Skeletal muscle tissue (tissue), 4 donors: ENCODE data around the gene FYB2. TPM values are rescaled to one million over a fixed set of nuclear protein-coding genes. Genes with fewer than 3 reads are reported as not detected.

Source experiments
- H3K27ac ChIP-seq: one replicate; pipeline ENCODE4 v1.7.0; 2013; ENCODE audit warnings: mild to moderate bottlenecking, low read depth, low read length, inconsistent platforms
- H3K27me3 ChIP-seq, 3 donors: one replicate each; pipeline ENCODE4 v1.7.0; 2013; ENCODE audit warnings: low read length in 3 of 3; ENCODE audit not compliant: control insufficient read depth in 3 of 3, insufficient read depth in 3 of 3
- H3K36me3 ChIP-seq, 3 donors: one replicate each; pipeline ENCODE4 v1.7.0; 2013; ENCODE audit warnings: low read length in 3 of 3; ENCODE audit not compliant: control insufficient read depth in 3 of 3, insufficient read depth in 3 of 3
- H3K4me1 ChIP-seq, 3 donors: one replicate each; pipeline ENCODE4 v1.7.0; 2013; ENCODE audit warnings: low read length in 3 of 3, mild to moderate bottlenecking in 3 of 3; ENCODE audit not compliant: control insufficient read depth in 3 of 3, insufficient read depth in 3 of 3
- H3K4me3 ChIP-seq, 3 donors: one replicate each; pipeline ENCODE4 v1.7.0; 2013; ENCODE audit warnings: low read length in 3 of 3
- H3K9ac ChIP-seq, 3 donors: one replicate each; pipeline ENCODE4 v1.7.0; 2013; ENCODE audit warnings: low read length in 3 of 3, mild to moderate bottlenecking in 3 of 3, moderate library complexity in 2 of 3, low read depth in 1 of 3
- H3K9me3 ChIP-seq, 3 donors: one replicate each; pipeline ENCODE4 v1.7.0; 2013; ENCODE audit warnings: low read length in 3 of 3; ENCODE audit not compliant: control insufficient read depth in 3 of 3
- total RNA-seq: library from RNA; depleted of rRNA; stranded (reverse); fragments of >200 nt; gene quantifications from one replicate; pipeline ENCODE4 v1.2.3, GENCODE V29; 2014
- donor health status: Osteomylitis.

Gene FYB2
- total RNA-seq, 1 donor from 2014 or later = not detected

DNA sequence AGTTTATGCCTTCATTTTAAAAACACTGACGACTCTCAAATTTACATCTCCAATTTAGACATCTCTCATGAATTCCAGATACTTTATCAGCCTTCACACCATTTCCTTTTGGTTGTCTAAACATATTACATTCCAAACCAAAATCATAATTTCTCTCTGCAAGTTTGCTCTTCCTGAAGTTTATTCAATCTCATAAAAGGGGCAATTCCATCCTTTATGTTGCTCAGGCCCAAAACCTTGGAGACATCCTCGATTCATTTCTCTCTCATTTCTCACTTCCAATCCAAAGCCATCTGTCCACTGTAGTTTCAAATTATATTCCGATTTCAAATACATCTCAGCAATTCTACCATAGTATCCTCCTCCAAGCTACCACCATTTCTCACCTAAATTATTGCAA, 74.0 kb downstream of the FYB2 start:
- H3K4me3 ChIP-seq = no peak overlapping the region
- no peak overlapping the region for H3K9ac ChIP-seq
- H3K9me3 ChIP-seq = no peaks in the 10 kb centered on the region
- no peak overlapping the region for H3K27ac ChIP-seq
- no peaks in the 10 kb centered on the region for H3K4me1 ChIP-seq
- no peaks in the 10 kb centered on the region for H3K27me3 ChIP-seq
- no peaks in the 10 kb centered on the region for H3K36me3 ChIP-seq

DNA sequence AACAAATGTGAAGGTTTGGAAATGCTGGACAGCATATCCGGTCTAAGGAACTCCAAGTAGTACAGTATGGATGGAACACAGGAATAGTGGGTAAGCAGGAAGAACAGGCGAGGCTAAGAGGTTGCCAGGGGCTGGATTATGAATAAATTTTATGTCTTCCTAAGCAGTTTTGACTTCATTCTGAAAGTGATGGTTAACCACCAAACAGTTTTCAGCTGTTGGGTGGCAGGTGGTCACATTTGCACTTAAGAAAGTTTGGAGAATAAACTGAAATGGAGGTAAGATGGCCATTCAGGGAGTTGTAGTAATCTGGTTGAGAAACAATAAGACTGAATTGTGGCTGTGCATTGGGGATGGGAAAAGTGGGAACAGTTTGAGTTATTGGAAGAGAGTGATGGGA, 90.2 kb downstream of the FYB2 start:
- Histone ChIP-seq H3K4me3 (no peak overlapping the region), H3K9me3 (no peaks in the 10 kb centered on the region), H3K27ac (no peak overlapping the region), H3K36me3 (no peaks in the 10 kb centered on the region), H3K4me1 (no peaks in the 10 kb centered on the region), H3K9ac (no peak overlapping the region), H3K27me3 (no peaks in the 10 kb centered on the region)

DNA sequence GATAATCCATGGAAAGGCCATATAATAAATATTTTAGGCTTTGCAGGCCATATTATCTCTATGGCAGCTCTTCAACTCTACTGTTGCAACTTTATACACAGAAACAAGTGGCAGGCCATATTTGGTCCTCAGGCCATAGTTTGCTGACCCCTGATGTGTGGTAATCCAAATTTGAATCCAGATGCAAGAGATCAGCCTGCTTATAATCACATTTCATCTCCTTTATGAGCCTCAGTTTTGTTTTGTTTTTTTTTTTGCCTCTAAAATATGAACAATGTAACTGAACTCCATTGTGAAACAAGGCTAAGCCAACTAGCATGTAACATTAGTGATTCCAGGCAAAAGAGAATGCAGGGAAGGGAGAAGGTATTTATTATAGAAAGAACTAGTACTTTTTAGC, 92.5 kb downstream of the FYB2 start:
- no peak overlapping the region for H3K9ac ChIP-seq
- no peaks in the 10 kb centered on the region for H3K27me3 ChIP-seq
- no peak overlapping the region for H3K4me3 ChIP-seq
- no peaks in the 10 kb centered on the region for H3K36me3 ChIP-seq
- H3K27ac ChIP-seq = no peak overlapping the region
- no peaks in the 10 kb centered on the region for H3K9me3 ChIP-seq
- no peaks in the 10 kb centered on the region for H3K4me1 ChIP-seq

- no peak overlapping the region for H3K9ac ChIP-seq
- no peaks in the 10 kb centered on the region for H3K9me3 ChIP-seq
- no peak overlapping the region for H3K27ac ChIP-seq
- no peak overlapping the region for H3K4me3 ChIP-seq
- H3K36me3 ChIP-seq = no peaks in the 10 kb centered on the region
- no peaks in the 10 kb centered on the region for H3K4me1 ChIP-seq
- no peaks in the 10 kb centered on the region for H3K27me3 ChIP-seq
These were observed 100.0 kb downstream of the FYB2 start for GRCh38 chr1:56719171-56719570.

- Histone ChIP-seq H3K9me3 (no peaks in the 10 kb centered on the region), H3K4me3 (no peak overlapping the region), H3K27ac (no peak overlapping the region), H3K4me1 (no peaks in the 10 kb centered on the region), H3K27me3 (no peaks in the 10 kb centered on the region), H3K9ac (no peak overlapping the region), H3K36me3 (no peaks in the 10 kb centered on the region)
These were observed 104.0 kb downstream of the FYB2 start for GRCh38 chr1:56715156-56715555.

DNA sequence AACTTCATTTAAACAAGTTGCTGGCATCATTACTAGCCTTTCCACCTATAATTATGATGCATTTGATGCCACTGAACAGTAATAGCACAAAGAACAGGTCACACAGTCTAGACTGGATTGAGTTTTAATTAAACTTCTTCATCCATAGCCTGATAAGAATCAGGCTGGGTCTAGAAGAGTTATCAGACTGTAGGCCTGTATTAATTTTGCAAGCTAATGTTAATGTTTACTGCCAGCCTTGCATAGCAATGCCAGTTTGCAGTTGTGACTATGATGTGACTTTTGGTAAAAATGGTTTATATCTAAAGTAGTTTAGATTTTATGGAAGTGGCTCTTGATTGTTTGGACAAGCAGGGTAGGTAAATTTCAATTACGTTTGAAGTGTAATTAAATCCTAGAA, 106.1 kb downstream of the FYB2 start:
- Histone ChIP-seq H3K27me3 (no peaks in the 10 kb centered on the region), H3K27ac (no peak overlapping the region), H3K4me1 (no peaks in the 10 kb centered on the region), H3K9ac (no peak overlapping the region), H3K9me3 (no peaks in the 10 kb centered on the region), H3K4me3 (no peak overlapping the region), H3K36me3 (peaks cover 0 to under 1% (median 0%) of the 10 kb centered on the region in 3 donors)

DNA sequence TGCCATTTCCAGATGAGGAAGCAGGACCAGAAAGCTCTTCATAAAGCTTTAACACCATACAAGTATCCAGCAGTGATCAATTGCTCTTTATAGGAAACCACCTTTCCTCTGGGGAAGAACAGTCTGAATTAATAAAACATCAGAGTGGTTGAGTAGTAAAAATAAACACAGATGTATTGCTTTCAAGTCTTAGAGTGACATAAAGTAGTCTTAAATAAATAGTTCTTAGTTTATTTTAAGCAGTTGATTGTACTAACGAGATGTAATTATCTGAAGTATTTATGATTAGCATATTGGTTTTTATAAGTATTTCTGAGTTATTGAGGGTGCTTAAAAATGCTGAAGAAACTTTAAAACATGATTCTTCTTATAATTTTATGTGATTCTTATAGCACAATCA, 107.1 kb downstream of the FYB2 start:
- Histone ChIP-seq H3K36me3 (peaks cover 0 to 10% (median 2%) of the 10 kb centered on the region in 3 donors), H3K27me3 (no peaks in the 10 kb centered on the region), H3K4me3 (no peak overlapping the region), H3K9ac (no peak overlapping the region), H3K4me1 (no peaks in the 10 kb centered on the region), H3K27ac (no peak overlapping the region), H3K9me3 (no peaks in the 10 kb centered on the region)

- no peaks in the 10 kb centered on the region for H3K9me3 ChIP-seq
- H3K27me3 ChIP-seq = no peaks in the 10 kb centered on the region
- no peak overlapping the region for H3K27ac ChIP-seq
These were observed 108.6 kb downstream of the FYB2 start for GRCh38 chr1:56710646-56711045.

DNA sequence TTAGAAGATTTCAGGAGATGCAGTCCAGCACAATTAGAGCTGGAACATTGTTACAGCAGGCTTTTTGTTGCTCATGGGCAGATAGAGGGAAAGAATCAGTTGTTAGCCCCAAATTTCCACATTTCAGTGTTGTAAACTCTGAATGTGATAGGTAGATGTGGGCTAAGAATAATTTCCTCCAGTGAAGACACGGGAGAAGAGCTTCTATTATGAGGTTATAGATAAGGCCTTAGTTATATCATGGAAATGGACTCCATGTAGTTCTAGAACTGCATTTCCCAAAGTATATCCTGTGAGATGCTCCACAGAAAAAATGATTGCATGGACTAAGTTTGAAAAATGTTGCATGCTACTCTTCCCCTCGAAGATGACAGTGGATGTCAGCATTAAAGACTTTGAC, 109.2 kb downstream of the FYB2 start:
- H3K27ac ChIP-seq = no peak overlapping the region

More at GRCh38 chr1:56710646-56711045, 108.6 kb downstream of the FYB2 start:
- H3K36me3 ChIP-seq = peaks cover 3 to 23% (median 9%) of the 10 kb centered on the region in 3 donors
- H3K4me3 ChIP-seq = no peak overlapping the region
- H3K4me1 ChIP-seq = no peaks in the 10 kb centered on the region
- H3K9ac ChIP-seq = no peak overlapping the region

DNA sequence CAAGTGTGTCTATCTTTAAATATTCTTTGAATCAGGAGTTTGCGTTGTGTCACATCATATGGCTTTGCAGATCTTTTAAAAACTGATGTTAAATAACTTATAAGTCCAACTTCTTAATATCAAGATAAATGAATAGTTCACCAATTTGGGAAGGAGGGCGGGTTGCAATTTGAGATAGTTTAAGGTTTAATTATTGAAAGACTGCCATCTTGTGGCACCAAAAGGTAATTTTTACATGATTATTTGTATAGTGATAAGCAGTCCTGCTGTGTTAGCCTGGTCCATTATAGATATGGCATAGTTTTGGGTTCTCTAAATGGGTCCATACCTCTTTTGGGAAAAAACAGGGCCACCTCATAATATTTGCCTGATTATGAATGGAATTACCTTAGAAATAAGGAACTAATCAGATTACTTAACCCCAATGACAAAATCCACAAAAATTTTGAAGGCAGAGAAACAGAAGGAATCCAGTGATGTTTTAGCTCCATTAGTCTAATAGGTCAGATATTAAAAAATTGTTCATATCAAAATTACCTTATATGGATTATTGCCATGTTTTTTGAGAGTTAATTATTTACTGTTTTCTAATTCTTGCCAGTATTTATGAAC, 109.8 kb downstream of the FYB2 start:
- H3K9me3 ChIP-seq = no peaks in the 10 kb centered on the region
- peaks cover 3 to 29% (median 9%) of the 10 kb centered on the region in 3 donors for H3K36me3 ChIP-seq
- no peak overlapping the region for H3K9ac ChIP-seq
- no peak overlapping the region for H3K27ac ChIP-seq
- H3K4me3 ChIP-seq = no peak overlapping the region
- no peaks in the 10 kb centered on the region for H3K4me1 ChIP-seq
- no peaks in the 10 kb centered on the region for H3K27me3 ChIP-seq

More for the DNA sequence above, 109.2 kb downstream of the FYB2 start:
- Histone ChIP-seq H3K4me1 (no peaks in the 10 kb centered on the region), H3K9ac (no peak overlapping the region), H3K27me3 (no peaks in the 10 kb centered on the region), H3K9me3 (no peaks in the 10 kb centered on the region), H3K36me3 (peaks cover 3 to 27% (median 9%) of the 10 kb centered on the region in 3 donors), H3K4me3 (no peak overlapping the region)
